ENCODE results near the gene KCNQ1OT1.

Gene KCNQ1OT1

GRCh38 chr11:2708757-2709281, 9.0 kb upstream of the KCNQ1OT1 start:
- Histone ChIP-seq H3K36me3 (replicated peaks; ENCODE audit: insufficient read depth, low read length) (no peaks in the 10 kb centered on the region), H2AFZ (ENCODE audit: low read length) (no peak overlapping the region), H3K4me2 (ENCODE audit: low read depth, low read length) (no peak overlapping the region), H3K9me2 (replicated peaks; ENCODE audit: insufficient read depth, low read length) (no peaks in the 10 kb centered on the region), H3K27ac (ENCODE audit: low read length) (no peak overlapping the region), H3K9ac (ENCODE audit: low read length) (no peak overlapping the region), H3K9me3 (replicated peaks; ENCODE audit: insufficient read depth, low read length) (no peaks in the 10 kb centered on the region), H3K27me3 (replicated peaks; ENCODE audit: insufficient read depth, low read length) (no peaks in the 10 kb centered on the region), H3F3A (ENCODE audit: insufficient read depth, low read length) (no peaks in the 10 kb centered on the region), H3K4me1 (ENCODE audit: low read length) (no peaks in the 10 kb centered on the region), H3K79me2 (ENCODE audit: low read length) (no peaks in the 10 kb centered on the region), H4K20me1 (ENCODE audit: insufficient read depth, low read length) (no peaks in the 10 kb centered on the region), H3K4me3 (ENCODE audit: low read length) (no peak overlapping the region)
- TF ChIP-seq EZH2 (optimal IDR thresholded peaks at IDR 0.05; ENCODE audit: low read depth, low read length) (no peak), EZH2phosphoT487 (IDR thresholded peaks at IDR 0.05; ENCODE audit: low read length) (no peak)
- TF ChIP-seq, protein P1, sequence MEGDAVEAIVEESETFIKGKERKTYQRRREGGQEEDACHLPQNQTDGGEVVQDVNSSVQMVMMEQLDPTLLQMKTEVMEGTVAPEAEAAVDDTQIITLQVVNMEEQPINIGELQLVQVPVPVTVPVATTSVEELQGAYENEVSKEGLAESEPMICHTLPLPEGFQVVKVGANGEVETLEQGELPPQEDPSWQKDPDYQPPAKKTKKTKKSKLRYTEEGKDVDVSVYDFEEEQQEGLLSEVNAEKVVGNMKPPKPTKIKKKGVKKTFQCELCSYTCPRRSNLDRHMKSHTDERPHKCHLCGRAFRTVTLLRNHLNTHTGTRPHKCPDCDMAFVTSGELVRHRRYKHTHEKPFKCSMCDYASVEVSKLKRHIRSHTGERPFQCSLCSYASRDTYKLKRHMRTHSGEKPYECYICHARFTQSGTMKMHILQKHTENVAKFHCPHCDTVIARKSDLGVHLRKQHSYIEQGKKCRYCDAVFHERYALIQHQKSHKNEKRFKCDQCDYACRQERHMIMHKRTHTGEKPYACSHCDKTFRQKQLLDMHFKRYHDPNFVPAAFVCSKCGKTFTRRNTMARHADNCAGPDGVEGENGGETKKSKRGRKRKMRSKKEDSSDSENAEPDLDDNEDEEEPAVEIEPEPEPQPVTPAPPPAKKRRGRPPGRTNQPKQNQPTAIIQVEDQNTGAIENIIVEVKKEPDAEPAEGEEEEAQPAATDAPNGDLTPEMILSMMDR (IDR thresholded peaks at IDR 0.05; ENCODE audit: low read length): no peak
- no peak for DNase-seq

DNA sequence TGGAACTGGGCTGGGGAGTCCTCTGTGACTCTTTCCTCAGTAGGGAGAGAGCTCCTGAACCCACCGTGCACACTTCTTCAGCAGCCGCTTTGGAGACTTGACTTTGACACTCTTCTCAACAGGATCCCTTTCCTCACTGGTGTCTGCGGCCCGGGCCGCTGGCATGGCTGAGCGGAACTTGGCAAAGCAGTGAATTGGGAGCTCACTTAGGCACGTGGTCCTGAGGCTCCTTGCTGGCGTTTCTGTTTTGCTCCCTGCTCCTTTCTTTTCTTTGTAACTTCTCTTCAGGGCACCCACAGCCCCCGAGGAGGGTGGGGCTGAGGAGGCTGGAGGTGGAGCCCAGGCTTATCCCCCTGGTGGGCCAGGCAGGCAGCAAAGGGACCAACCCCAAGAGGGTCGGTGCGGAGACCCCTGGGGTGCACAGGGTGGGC, 8.4 kb upstream of the KCNQ1OT1 start:
- no peaks in the 10 kb centered on the region for H4K20me1 ChIP-seq (ENCODE audit: insufficient read depth, low read length)
- TF ChIP-seq, protein P1 (IDR thresholded peaks at IDR 0.05; ENCODE audit: low read length): no peak
- TF ChIP-seq EZH2phosphoT487 (IDR thresholded peaks at IDR 0.05; ENCODE audit: low read length): no peak
- no peak for TF ChIP-seq EZH2 (optimal IDR thresholded peaks at IDR 0.05; ENCODE audit: low read depth, low read length)
- no peaks in the 10 kb centered on the region for H3K27me3 ChIP-seq (replicated peaks; ENCODE audit: insufficient read depth, low read length)

GRCh38 chr11:2707736-2708135, 7.9 kb upstream of the KCNQ1OT1 start:
- Histone ChIP-seq H3K9me2 (replicated peaks; ENCODE audit: insufficient read depth, low read length) (no peaks in the 10 kb centered on the region), H3K9me3 (replicated peaks; ENCODE audit: insufficient read depth, low read length) (no peaks in the 10 kb centered on the region), H3K36me3 (replicated peaks; ENCODE audit: insufficient read depth, low read length) (no peaks in the 10 kb centered on the region), H3K9ac (ENCODE audit: low read length) (no peak overlapping the region), H3F3A (ENCODE audit: insufficient read depth, low read length) (no peaks in the 10 kb centered on the region), H4K20me1 (ENCODE audit: insufficient read depth, low read length) (no peaks in the 10 kb centered on the region), H3K4me1 (ENCODE audit: low read length) (no peaks in the 10 kb centered on the region), H3K79me2 (ENCODE audit: low read length) (no peaks in the 10 kb centered on the region), H3K4me2 (ENCODE audit: low read depth, low read length) (no peak overlapping the region), H3K4me3 (ENCODE audit: low read length) (no peak overlapping the region), H3K27me3 (replicated peaks; ENCODE audit: insufficient read depth, low read length) (no peaks in the 10 kb centered on the region), H2AFZ (ENCODE audit: low read length) (no peak overlapping the region), H3K27ac (ENCODE audit: low read length) (no peak overlapping the region)
- TF ChIP-seq, protein P1 (IDR thresholded peaks at IDR 0.05; ENCODE audit: low read length): no peak
- no peak for TF ChIP-seq EZH2phosphoT487 (IDR thresholded peaks at IDR 0.05; ENCODE audit: low read length)
- TF ChIP-seq EZH2 (optimal IDR thresholded peaks at IDR 0.05; ENCODE audit: low read depth, low read length): no peak
- no peak for DNase-seq

More for the DNA sequence above, 8.4 kb upstream of the KCNQ1OT1 start:
- Histone ChIP-seq H3K36me3 (replicated peaks; ENCODE audit: insufficient read depth, low read length) (no peaks in the 10 kb centered on the region), H3K9ac (ENCODE audit: low read length) (no peak overlapping the region), H3K27ac (ENCODE audit: low read length) (no peak overlapping the region), H3K4me2 (ENCODE audit: low read depth, low read length) (no peak overlapping the region), H2AFZ (ENCODE audit: low read length) (no peak overlapping the region), H3F3A (ENCODE audit: insufficient read depth, low read length) (no peaks in the 10 kb centered on the region), H3K4me3 (ENCODE audit: low read length) (no peak overlapping the region), H3K9me3 (replicated peaks; ENCODE audit: insufficient read depth, low read length) (no peaks in the 10 kb centered on the region), H3K9me2 (replicated peaks; ENCODE audit: insufficient read depth, low read length) (no peaks in the 10 kb centered on the region), H3K79me2 (ENCODE audit: low read length) (no peaks in the 10 kb centered on the region), H3K4me1 (ENCODE audit: low read length) (no peaks in the 10 kb centered on the region)
- DNase-seq: no peak
